Fibroblast of lung (primary cell): Measurements from ENCODE around the gene CRACR2A. TPM values are rescaled to one million over a fixed set of nuclear protein-coding genes. Genes with fewer than 3 reads are reported as not detected.

Source experiments
- DNase-seq, 2 donors: peaks; one replicate each; pipeline versions ENCODE4 v3.0.0 to v3.0.0-alpha.2; 2010; ENCODE audit warnings: low read depth in 2 of 2
- H2AFZ ChIP-seq: 2 replicates; pipeline ENCODE4 v1.5.1; 2012; ENCODE audit warnings: low read length, control low read depth, inconsistent platforms
- H3K27ac ChIP-seq: 2 replicates; pipeline ENCODE4 v1.5.1; 2011; ENCODE audit warnings: low read length, control low read depth; ENCODE audit not compliant: insufficient read depth
- H3K27me3 ChIP-seq: 2 replicates; pipeline ENCODE4 v1.5.1; 2011; ENCODE audit warnings: mild to moderate bottlenecking, low read length; ENCODE audit not compliant: control insufficient read depth, insufficient read depth
- H3K36me3 ChIP-seq: 2 replicates; pipeline ENCODE4 v1.5.1; 2011; ENCODE audit warnings: low read length; ENCODE audit not compliant: control insufficient read depth, insufficient read depth
- H3K4me1 ChIP-seq: 2 replicates; pipeline ENCODE4 v1.5.1; 2011; ENCODE audit warnings: low read length; ENCODE audit not compliant: control insufficient read depth, insufficient read depth; ENCODE audit errors: extremely low read depth
- H3K4me2 ChIP-seq: 2 replicates; pipeline ENCODE4 v1.5.1; 2011; ENCODE audit warnings: low read length, control low read depth; ENCODE audit not compliant: insufficient read depth; ENCODE audit errors: extremely low read depth
- H3K4me3 ChIP-seq, 4 experiments: fragments of 200-600 bp in 1 of 4; sonication (generic) in 1 of 4; replicated peaks in 1 of 4; 2 replicates each; pipeline ENCODE4 v1.5.1; 2011 to 2016; ENCODE audit warnings: low read length in 4 of 4, low read depth in 3 of 4, mild to moderate bottlenecking in 3 of 4, control low read depth in 2 of 4, inconsistent platforms in 1 of 4, mixed read lengths in 1 of 4; ENCODE audit not compliant: insufficient read depth in 1 of 4; ENCODE audit errors: control extremely low read depth in 1 of 4
- H3K79me2 ChIP-seq: 2 replicates; pipeline ENCODE4 v1.5.1; 2012; ENCODE audit warnings: mild to moderate bottlenecking, low read length, inconsistent platforms; ENCODE audit not compliant: control insufficient read depth, insufficient read depth
- H3K9ac ChIP-seq: 2 replicates; pipeline ENCODE4 v1.5.1; 2011; ENCODE audit warnings: mild to moderate bottlenecking, low read length, control low read depth; ENCODE audit not compliant: insufficient read depth
- H3K9me3 ChIP-seq: 2 replicates; pipeline ENCODE4 v1.5.1; 2012; ENCODE audit warnings: low read depth, low read length; ENCODE audit not compliant: control insufficient read depth, insufficient read depth
- H4K20me1 ChIP-seq: 2 replicates; pipeline ENCODE4 v1.5.1; 2011; ENCODE audit warnings: low read length; ENCODE audit not compliant: control insufficient read depth, insufficient read depth; ENCODE audit errors: extremely low read depth
- EZH2 ChIP-seq: IDR thresholded peaks from 2 replicates; pipeline ENCODE4 v1.5.1; 2012; ENCODE audit warnings: low read length, control low read depth, mild to moderate bottlenecking; ENCODE audit errors: missing control alignments
- polyA plus RNA-seq, 2 donors: library from polyadenylated mRNA; depleted of rRNA in 1 of 2; stranded (reverse) in 1 of 2; unstranded in 1 of 2; fragments of >200 nt; gene quantifications; 2 replicates each; pipeline ENCODE4 v1.2.1, GENCODE V29; 2011 to 2012; ENCODE audit warnings: missing spikeins in 1 of 2
- total RNA-seq: library from RNA; depleted of rRNA; stranded (reverse); fragments of >200 nt; gene quantifications from 2 replicates; pipeline ENCODE4 v1.2.1, GENCODE V29; 2014
- TF ChIP-seq, protein P1 (sequence below), 2 donors: IDR thresholded peaks in 1 of 2; conservative IDR thresholded peaks in 1 of 2; 1 replicate in 1 of 2; 2 replicates in 1 of 2; pipeline ENCODE4 v1.5.1; 2011 to 2012; ENCODE audit warnings: low read length in 2 of 2, control low read depth in 1 of 2, inconsistent platforms in 1 of 2, low read depth in 1 of 2, mild to moderate bottlenecking in 1 of 2

Gene CRACR2A
- total and polyA plus RNA-seq, 2 donors (not counting 1 experiment from before 2014, with no cell fraction given) = 5.8 to 5.9 TPM

DNA sequence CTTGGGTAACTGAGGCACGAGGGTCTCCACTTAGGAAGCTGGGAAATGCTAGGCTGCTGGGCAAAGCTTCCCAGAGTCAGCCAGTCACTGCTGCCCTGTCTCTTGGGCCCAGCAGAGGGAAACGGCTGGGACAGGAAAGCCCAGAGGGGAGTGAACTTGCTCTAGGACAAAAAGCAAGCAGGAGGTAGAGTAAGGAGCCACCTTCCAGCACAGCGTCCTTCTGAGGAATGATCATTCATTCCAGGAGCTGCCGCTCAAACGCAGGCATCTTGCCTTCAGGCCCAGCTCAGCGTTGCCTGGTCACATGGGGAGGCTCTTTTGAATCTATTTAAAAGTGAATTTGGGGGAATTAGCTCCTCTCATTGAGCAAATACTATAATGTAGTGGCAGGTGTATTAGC lies 118.6 kb downstream of the CRACR2A start:
- H3K4me1 ChIP-seq = no peaks in the 10 kb centered on the region
- no peak overlapping the region for H3K4me3 ChIP-seq
- no peak overlapping the region for H3K9ac ChIP-seq
- H3K4me2 ChIP-seq = no peak overlapping the region
- H3K27me3 ChIP-seq = no peaks in the 10 kb centered on the region
- no peak for DNase-seq
- TF ChIP-seq, protein P1, sequence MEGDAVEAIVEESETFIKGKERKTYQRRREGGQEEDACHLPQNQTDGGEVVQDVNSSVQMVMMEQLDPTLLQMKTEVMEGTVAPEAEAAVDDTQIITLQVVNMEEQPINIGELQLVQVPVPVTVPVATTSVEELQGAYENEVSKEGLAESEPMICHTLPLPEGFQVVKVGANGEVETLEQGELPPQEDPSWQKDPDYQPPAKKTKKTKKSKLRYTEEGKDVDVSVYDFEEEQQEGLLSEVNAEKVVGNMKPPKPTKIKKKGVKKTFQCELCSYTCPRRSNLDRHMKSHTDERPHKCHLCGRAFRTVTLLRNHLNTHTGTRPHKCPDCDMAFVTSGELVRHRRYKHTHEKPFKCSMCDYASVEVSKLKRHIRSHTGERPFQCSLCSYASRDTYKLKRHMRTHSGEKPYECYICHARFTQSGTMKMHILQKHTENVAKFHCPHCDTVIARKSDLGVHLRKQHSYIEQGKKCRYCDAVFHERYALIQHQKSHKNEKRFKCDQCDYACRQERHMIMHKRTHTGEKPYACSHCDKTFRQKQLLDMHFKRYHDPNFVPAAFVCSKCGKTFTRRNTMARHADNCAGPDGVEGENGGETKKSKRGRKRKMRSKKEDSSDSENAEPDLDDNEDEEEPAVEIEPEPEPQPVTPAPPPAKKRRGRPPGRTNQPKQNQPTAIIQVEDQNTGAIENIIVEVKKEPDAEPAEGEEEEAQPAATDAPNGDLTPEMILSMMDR (conservative IDR thresholded peaks at IDR 0.05 in 1 of 2, IDR thresholded peaks at IDR 0.05 in 1 of 2; ENCODE audit: low read depth in 1 of 2, low read length in 2 of 2) = no peak
- TF ChIP-seq EZH2 = no peak
- no peak overlapping the region for H2AFZ ChIP-seq
- no peak overlapping the region for H3K27ac ChIP-seq
- no peaks in the 10 kb centered on the region for H3K79me2 ChIP-seq
- H3K36me3 ChIP-seq = no peaks in the 10 kb centered on the region
- H4K20me1 ChIP-seq = no peaks in the 10 kb centered on the region
- H3K9me3 ChIP-seq = no peaks in the 10 kb centered on the region

DNA sequence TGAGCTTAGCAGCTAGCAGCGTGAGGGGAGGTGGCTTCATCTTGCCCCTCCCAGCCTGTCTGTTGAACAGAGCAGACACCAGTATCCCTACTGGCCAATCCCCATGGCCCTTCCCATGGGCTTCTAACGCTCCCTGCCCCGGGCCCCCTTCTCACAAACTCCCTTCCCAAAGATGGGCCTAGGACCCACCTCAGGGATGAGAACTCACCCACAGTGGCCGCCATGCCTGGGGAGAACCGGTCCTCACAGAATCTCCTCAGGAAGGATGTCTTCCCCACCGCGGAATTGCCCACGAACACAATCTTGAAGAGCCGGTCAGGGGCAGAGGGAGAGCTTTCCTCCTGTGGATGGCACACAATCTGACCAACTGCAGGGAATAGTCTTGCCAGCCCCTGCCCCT lies 119.5 kb downstream of the CRACR2A start:
- Histone ChIP-seq H4K20me1 (no peaks in the 10 kb centered on the region), H2AFZ (no peak overlapping the region), H3K4me1 (no peaks in the 10 kb centered on the region), H3K9ac (no peak overlapping the region), H3K4me2 (no peak overlapping the region), H3K27me3 (no peaks in the 10 kb centered on the region), H3K9me3 (no peaks in the 10 kb centered on the region), H3K27ac (no peak overlapping the region), H3K36me3 (no peaks in the 10 kb centered on the region), H3K79me2 (no peaks in the 10 kb centered on the region), H3K4me3 (no peak overlapping the region)
- TF ChIP-seq EZH2 = no peak
- TF ChIP-seq, protein P1 (conservative IDR thresholded peaks at IDR 0.05 in 1 of 2, IDR thresholded peaks at IDR 0.05 in 1 of 2; ENCODE audit: low read depth in 1 of 2, low read length in 2 of 2) = no peak
- no peak for DNase-seq

DNA sequence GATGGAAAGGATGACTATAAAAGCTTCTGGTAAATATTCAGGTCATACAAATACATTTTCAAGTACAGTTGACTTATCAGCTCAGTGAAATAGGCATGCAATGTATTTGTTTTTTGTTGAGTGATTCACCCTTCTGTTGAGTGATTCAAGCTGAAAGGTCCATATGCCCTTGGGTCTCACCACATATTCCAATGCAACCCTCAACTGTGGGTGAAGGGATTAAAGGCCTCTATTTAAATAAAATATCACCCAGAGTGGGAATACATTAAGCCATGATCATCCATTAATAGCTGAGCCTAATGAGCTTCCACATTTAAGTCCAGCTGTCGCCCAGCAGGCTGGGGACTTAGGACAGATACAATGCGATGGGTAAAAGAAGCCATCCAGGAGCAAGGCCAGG lies 120.2 kb downstream of the CRACR2A start:
- no peak overlapping the region for H2AFZ ChIP-seq
- H3K27ac ChIP-seq = no peak overlapping the region
- H3K36me3 ChIP-seq = no peaks in the 10 kb centered on the region
- H3K9me3 ChIP-seq = no peaks in the 10 kb centered on the region
- H3K4me2 ChIP-seq = no peak overlapping the region
- TF ChIP-seq, protein P1 (conservative IDR thresholded peaks at IDR 0.05 in 1 of 2, IDR thresholded peaks at IDR 0.05 in 1 of 2; ENCODE audit: low read depth in 1 of 2, low read length in 2 of 2) = no peak
- no peak for TF ChIP-seq EZH2
- no peaks in the 10 kb centered on the region for H3K27me3 ChIP-seq
- H3K9ac ChIP-seq = no peak overlapping the region
- H3K4me3 ChIP-seq = no peak overlapping the region
- H3K4me1 ChIP-seq = no peaks in the 10 kb centered on the region
- H4K20me1 ChIP-seq = no peaks in the 10 kb centered on the region
- H3K79me2 ChIP-seq = no peaks in the 10 kb centered on the region
- peak; percentile 23 to 27 for DNase-seq
